Liver (tissue), 9 donors: Measurements from ENCODE around the gene SMIM29. TPM values are rescaled to one million over a fixed set of nuclear protein-coding genes. Genes with fewer than 3 reads are reported as not detected.
A peak's percentile ranks its signal among the peaks of the same experiment; 100 is the strongest.

Source experiments
- DNase-seq: peaks from one replicate; pipeline ENCODE4 v3.0.0-alpha.2; 2017; ENCODE audit warnings: low spot score
- H3K27ac ChIP-seq, 2 donors: one replicate each; pipeline ENCODE4 v1.7.0; 2013; ENCODE audit warnings: inconsistent platforms in 2 of 2, low read length in 2 of 2, control low read depth in 1 of 2, low read depth in 1 of 2, mild to moderate bottlenecking in 1 of 2
- H3K27me3 ChIP-seq, 4 donors: one replicate each; pipeline versions ENCODE4 v1.6.1 to v1.7.0; 2013; ENCODE audit warnings: low read length in 3 of 4, inconsistent platforms in 1 of 4, mild to moderate bottlenecking in 1 of 4, moderate library complexity in 1 of 4; ENCODE audit not compliant: control insufficient read depth in 4 of 4, insufficient read depth in 4 of 4
- H3K36me3 ChIP-seq, 4 donors: one replicate each; pipeline versions ENCODE4 v1.6.1 to v1.7.0; 2013; ENCODE audit warnings: low read length in 3 of 4, mild to moderate bottlenecking in 3 of 4, low read depth in 1 of 4, moderate library complexity in 1 of 4; ENCODE audit not compliant: control insufficient read depth in 4 of 4, insufficient read depth in 3 of 4
- H3K4me1 ChIP-seq, 4 donors: one replicate each; pipeline versions ENCODE4 v1.6.1 to v1.7.0; 2013; ENCODE audit warnings: low read length in 3 of 4, mild to moderate bottlenecking in 3 of 4, moderate library complexity in 1 of 4; ENCODE audit not compliant: control insufficient read depth in 4 of 4, insufficient read depth in 4 of 4
- H3K4me3 ChIP-seq, 3 donors: one replicate each; pipeline versions ENCODE4 v1.6.1 to v1.7.0; 2013; ENCODE audit warnings: low read length in 3 of 3, control low read depth in 1 of 3, low read depth in 1 of 3, mild to moderate bottlenecking in 1 of 3
- H3K9ac ChIP-seq, 2 donors: one replicate each; pipeline ENCODE4 v1.7.0; 2013; ENCODE audit warnings: low read length in 2 of 2, mild to moderate bottlenecking in 2 of 2, moderate library complexity in 2 of 2, control low read depth in 1 of 2, low read depth in 1 of 2
- H3K9me3 ChIP-seq, 4 donors: one replicate each; pipeline versions ENCODE4 v1.6.1 to v1.7.0; 2013; ENCODE audit warnings: low read length in 3 of 4; ENCODE audit not compliant: control insufficient read depth in 4 of 4
- ATF3 ChIP-seq: IDR thresholded peaks from 2 replicates; pipeline ENCODE4 v1.6.1; 2016; ENCODE audit warnings: antibody characterized with exemption
- CTCF ChIP-seq: fragments of 150-350 bp; IDR thresholded peaks from 2 replicates; pipeline ENCODE4 v1.5.1; 2017; ENCODE audit warnings: improper control_type of control experiment, low read depth, low read length; ENCODE audit not compliant: missing input control
- EGR1 ChIP-seq, 2 donors: IDR thresholded peaks; 2 replicates each; pipeline ENCODE4 v1.6.1; 2016 to 2018; ENCODE audit warnings: antibody characterized with exemption in 2 of 2, low read depth in 2 of 2
- FOXA1 ChIP-seq: IDR thresholded peaks from 2 replicates; pipeline ENCODE4 v1.6.1; 2016; ENCODE audit warnings: antibody characterized with exemption
- FOXA2 ChIP-seq: IDR thresholded peaks from 2 replicates; pipeline ENCODE4 v1.6.1; 2016; ENCODE audit warnings: antibody characterized with exemption
- GABPA ChIP-seq, 2 donors: IDR thresholded peaks in 1 of 2; conservative IDR thresholded peaks in 1 of 2; 2 replicates each; pipeline ENCODE4 v1.6.1; 2016; ENCODE audit warnings: antibody characterized with exemption in 2 of 2, mild to moderate bottlenecking in 1 of 2, moderate library complexity in 1 of 2
- HNF4A ChIP-seq, 2 donors: conservative IDR thresholded peaks; 2 replicates each; pipeline ENCODE4 v1.6.1; 2016; ENCODE audit warnings: antibody characterized with exemption in 2 of 2, mild to moderate bottlenecking in 2 of 2
- HNF4G ChIP-seq: IDR thresholded peaks from 2 replicates; pipeline ENCODE4 v1.6.1; 2016; ENCODE audit warnings: antibody characterized with exemption
- JUND ChIP-seq, 2 donors: IDR thresholded peaks; 2 replicates each; pipeline ENCODE4 v1.6.1; 2016; ENCODE audit warnings: antibody characterized with exemption in 2 of 2
- NR2F2 ChIP-seq: IDR thresholded peaks from 2 replicates; pipeline ENCODE4 v1.6.1; 2016; ENCODE audit warnings: antibody characterized with exemption
- RAD21 ChIP-seq, 2 donors: IDR thresholded peaks; 2 replicates each; pipeline ENCODE4 v1.6.1; 2016; ENCODE audit warnings: antibody characterized with exemption in 2 of 2, mild to moderate bottlenecking in 2 of 2
- TAF1 ChIP-seq: conservative IDR thresholded peaks from 2 replicates; pipeline ENCODE4 v1.6.1; 2016; ENCODE audit warnings: antibody characterized with exemption, mild to moderate bottlenecking
- YY1 ChIP-seq: IDR thresholded peaks from 2 replicates; pipeline ENCODE4 v1.6.1; 2016; ENCODE audit warnings: antibody characterized with exemption, mild to moderate bottlenecking
- WGBS: extraction: QIAGEN DNeasy Blood & Tissue Kit; methylation state at CpG from one replicate; pipeline ENCODE4 v1.1.7; 2013; 5-methylcytosine and 5-hydroxymethylcytosine counted together
- polyA plus RNA-seq, 2 donors: library from polyadenylated mRNA; stranded (reverse) in 1 of 2; unstranded in 1 of 2; fragments of 200-250 nt in 1 of 2; fragments of >200 nt in 1 of 2; fragmentation: Nextera tagmentation in 1 of 2; extraction: Ambion mirVana in 1 of 2; gene quantifications; one replicate each; pipeline versions ENCODE4 v1.2.1 to v1.2.3, GENCODE V29; 2013 to 2015
- total RNA-seq, 2 donors: library from RNA; depleted of rRNA; stranded (reverse); fragments of >200 nt; gene quantifications; one replicate each; pipeline ENCODE4 v1.2.3, GENCODE V29; 2014
- TF ChIP-seq, protein P1 (sequence below): IDR thresholded peaks from 2 replicates; pipeline ENCODE4 v1.6.1; 2016; ENCODE audit warnings: antibody characterized with exemption, mild to moderate bottlenecking
- TF ChIP-seq, protein P2 (sequence below): IDR thresholded peaks from 2 replicates; pipeline ENCODE4 v1.6.1; 2016; ENCODE audit warnings: antibody characterized with exemption
- TF ChIP-seq, protein P3 (sequence below): IDR thresholded peaks from 2 replicates; pipeline ENCODE4 v1.6.1; 2016; ENCODE audit warnings: antibody characterized with exemption
- donor health status: healthy.
- donor health status: healthy.
- donor health status: healthy.
- donor health status: healthy.
- donor health status: healthy.

The SMIM29 gene
- total and polyA plus RNA-seq, 4 donors = 2.4 to 11.3 (median 6.7) TPM

GRCh38 chr6:34248198-34248726, 544 bp downstream of the SMIM29 start:
- peaks cover 3 to 20% (median 7%) of the 10 kb centered on the region in 4 donors for H3K4me1 ChIP-seq
- TF ChIP-seq NR2F2 (no peak), HNF4A (conservative IDR thresholded peaks at IDR 0.05) (peak; percentile 59 to 67), FOXA1 (peak; percentile 1)

DNA sequence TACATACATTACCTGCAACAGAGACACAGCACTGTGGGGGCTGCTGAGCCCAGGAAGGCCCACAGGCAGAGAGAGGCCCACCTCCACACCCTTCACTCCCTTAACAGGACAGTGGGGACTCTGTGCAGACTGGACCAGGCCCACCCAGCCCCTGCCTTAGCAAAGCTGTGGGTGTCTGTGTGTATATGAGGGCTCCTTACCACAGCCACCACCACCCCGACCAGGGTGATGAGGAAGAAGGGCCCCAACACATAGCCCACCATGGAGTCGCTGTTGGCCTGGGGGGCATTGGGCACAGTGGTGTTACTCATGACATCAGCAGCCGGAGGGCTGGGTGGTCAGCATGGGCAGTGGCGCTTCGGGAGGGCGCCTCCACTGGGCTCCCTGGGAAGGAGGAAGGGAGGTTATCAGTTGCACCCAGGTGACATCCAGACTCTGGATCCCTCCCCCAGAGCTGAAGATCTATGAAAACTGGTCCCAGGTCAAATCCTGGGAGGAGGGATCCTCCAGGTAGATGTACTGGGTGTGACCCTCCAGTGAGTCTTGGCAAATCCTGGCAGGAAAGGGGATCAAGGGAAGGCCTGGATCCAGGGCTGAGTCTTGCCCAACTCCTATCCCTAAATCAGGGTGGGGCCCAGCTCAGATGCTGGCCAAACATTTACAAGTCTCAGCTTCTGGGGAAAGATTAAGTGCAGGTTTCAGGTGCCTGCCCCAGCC, 1.2 kb downstream of the SMIM29 start:
- TF ChIP-seq FOXA2 = no peak
- TF ChIP-seq HNF4A (conservative IDR thresholded peaks at IDR 0.05) = no peak
- TF ChIP-seq ATF3 = no peak
- no peak for TF ChIP-seq NR2F2
- no peak for TF ChIP-seq HNF4G
- TF ChIP-seq FOXA1 = no peak
- 88% methylated on average over 6 of the region's 6 CpGs for WGBS
- no peaks in the 10 kb centered on the region for H3K9me3 ChIP-seq
- DNase-seq = peak; percentile 35
- H3K27ac ChIP-seq = peak overlapping the region; percentile 93 to 97
- no peak overlapping the region for H3K9ac ChIP-seq
- peaks cover 0 to 2% (median 0%) of the 10 kb centered on the region in 4 donors for H3K36me3 ChIP-seq
- peaks cover 3 to 20% (median 7%) of the 10 kb centered on the region in 4 donors for H3K4me1 ChIP-seq
- H3K27me3 ChIP-seq = no peaks in the 10 kb centered on the region
- H3K4me3 ChIP-seq = no peak overlapping the region

More at GRCh38 chr6:34248198-34248726, 544 bp downstream of the SMIM29 start:
- H3K27ac ChIP-seq = peak overlapping the region; percentile 93 to 97
- H3K9ac ChIP-seq = peak overlapping the region; percentile 64 to 74
- no peaks in the 10 kb centered on the region for H3K9me3 ChIP-seq
- WGBS = 11% methylated on average over 17 of the region's 17 CpGs
- no peaks in the 10 kb centered on the region for H3K36me3 ChIP-seq
- no peaks in the 10 kb centered on the region for H3K27me3 ChIP-seq
- DNase-seq = peak; percentile 65
- peak overlapping the region; percentile 64 to 74 (median 64) for H3K4me3 ChIP-seq

- Histone ChIP-seq H3K9ac (no peak overlapping the region), H3K4me1 (peaks cover 3 to 20% (median 7%) of the 10 kb centered on the region in 4 donors), H3K4me3 (no peak overlapping the region), H3K27me3 (no peaks in the 10 kb centered on the region), H3K9me3 (no peaks in the 10 kb centered on the region), H3K27ac (no peak overlapping the region), H3K36me3 (peaks cover 0 to 8% (median 5%) of the 10 kb centered on the region in 4 donors)
- TF ChIP-seq, protein P1, sequence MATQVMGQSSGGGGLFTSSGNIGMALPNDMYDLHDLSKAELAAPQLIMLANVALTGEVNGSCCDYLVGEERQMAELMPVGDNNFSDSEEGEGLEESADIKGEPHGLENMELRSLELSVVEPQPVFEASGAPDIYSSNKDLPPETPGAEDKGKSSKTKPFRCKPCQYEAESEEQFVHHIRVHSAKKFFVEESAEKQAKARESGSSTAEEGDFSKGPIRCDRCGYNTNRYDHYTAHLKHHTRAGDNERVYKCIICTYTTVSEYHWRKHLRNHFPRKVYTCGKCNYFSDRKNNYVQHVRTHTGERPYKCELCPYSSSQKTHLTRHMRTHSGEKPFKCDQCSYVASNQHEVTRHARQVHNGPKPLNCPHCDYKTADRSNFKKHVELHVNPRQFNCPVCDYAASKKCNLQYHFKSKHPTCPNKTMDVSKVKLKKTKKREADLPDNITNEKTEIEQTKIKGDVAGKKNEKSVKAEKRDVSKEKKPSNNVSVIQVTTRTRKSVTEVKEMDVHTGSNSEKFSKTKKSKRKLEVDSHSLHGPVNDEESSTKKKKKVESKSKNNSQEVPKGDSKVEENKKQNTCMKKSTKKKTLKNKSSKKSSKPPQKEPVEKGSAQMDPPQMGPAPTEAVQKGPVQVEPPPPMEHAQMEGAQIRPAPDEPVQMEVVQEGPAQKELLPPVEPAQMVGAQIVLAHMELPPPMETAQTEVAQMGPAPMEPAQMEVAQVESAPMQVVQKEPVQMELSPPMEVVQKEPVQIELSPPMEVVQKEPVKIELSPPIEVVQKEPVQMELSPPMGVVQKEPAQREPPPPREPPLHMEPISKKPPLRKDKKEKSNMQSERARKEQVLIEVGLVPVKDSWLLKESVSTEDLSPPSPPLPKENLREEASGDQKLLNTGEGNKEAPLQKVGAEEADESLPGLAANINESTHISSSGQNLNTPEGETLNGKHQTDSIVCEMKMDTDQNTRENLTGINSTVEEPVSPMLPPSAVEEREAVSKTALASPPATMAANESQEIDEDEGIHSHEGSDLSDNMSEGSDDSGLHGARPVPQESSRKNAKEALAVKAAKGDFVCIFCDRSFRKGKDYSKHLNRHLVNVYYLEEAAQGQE = no peak
- TF ChIP-seq RAD21 (IDR thresholded peaks at IDR 0.05) (peak; percentile 48 to 73), ATF3 (no peak), GABPA (IDR thresholded peaks at IDR 0.05 in 1 of 2, conservative IDR thresholded peaks at IDR 0.05 in 1 of 2) (no peak), JUND (IDR thresholded peaks at IDR 0.05) (no peak), TAF1 (no peak), EGR1 (IDR thresholded peaks at IDR 0.05; ENCODE audit: low read depth in 2 of 2) (no peak), FOXA1 (no peak), CTCF (peak; percentile 31), YY1 (no peak)
- TF ChIP-seq, protein P2, sequence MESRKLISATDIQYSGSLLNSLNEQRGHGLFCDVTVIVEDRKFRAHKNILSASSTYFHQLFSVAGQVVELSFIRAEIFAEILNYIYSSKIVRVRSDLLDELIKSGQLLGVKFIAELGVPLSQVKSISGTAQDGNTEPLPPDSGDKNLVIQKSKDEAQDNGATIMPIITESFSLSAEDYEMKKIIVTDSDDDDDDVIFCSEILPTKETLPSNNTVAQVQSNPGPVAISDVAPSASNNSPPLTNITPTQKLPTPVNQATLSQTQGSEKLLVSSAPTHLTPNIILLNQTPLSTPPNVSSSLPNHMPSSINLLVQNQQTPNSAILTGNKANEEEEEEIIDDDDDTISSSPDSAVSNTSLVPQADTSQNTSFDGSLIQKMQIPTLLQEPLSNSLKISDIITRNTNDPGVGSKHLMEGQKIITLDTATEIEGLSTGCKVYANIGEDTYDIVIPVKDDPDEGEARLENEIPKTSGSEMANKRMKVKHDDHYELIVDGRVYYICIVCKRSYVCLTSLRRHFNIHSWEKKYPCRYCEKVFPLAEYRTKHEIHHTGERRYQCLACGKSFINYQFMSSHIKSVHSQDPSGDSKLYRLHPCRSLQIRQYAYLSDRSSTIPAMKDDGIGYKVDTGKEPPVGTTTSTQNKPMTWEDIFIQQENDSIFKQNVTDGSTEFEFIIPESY = no peak
- TF ChIP-seq, protein P3, sequence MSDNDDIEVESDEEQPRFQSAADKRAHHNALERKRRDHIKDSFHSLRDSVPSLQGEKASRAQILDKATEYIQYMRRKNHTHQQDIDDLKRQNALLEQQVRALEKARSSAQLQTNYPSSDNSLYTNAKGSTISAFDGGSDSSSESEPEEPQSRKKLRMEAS = no peak
- 82% methylated on average over 8 of the region's 8 CpGs for WGBS
- DNase-seq = peak; percentile 62
These were observed 2.0 kb downstream of the SMIM29 start for GRCh38 chr6:34246563-34247391.
